ENCODE measurements around the gene WWC2.
"Not testable (repeated sequence)": the region's sequence is repeated elsewhere in the genome, so short reads cannot be mapped to it uniquely, and the experiment has no call there.

The WWC2 gene

DNA sequence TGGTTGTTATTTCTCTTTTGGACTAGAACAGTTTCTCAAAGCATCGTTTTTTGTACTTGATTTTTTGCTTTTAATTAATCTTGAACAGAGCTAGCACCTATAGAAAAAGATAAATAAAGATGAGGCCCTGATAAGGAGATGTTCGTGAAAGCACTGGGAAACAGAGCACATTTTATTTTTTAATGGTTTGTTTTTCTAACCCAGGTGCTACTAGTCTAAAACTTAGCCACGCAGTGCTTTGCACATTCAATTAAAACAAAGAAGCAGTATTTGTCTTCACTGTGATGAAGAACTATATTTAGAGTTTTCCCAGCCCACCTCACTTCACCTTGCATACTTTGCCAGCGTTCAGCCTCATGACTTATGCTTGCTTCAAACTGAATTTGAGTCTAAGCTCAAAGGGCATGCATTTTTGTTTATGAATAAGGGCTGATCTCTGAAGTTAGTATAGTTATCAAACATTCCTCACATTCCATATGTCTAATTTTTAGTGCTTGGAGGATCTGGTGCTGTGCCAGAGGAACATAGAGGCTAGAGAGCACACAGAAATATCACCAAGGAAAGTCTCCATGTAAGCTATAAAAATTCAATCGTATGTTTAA, 76.7 kb downstream of the WWC2 start:
- DNase-seq, result no peak

DNA sequence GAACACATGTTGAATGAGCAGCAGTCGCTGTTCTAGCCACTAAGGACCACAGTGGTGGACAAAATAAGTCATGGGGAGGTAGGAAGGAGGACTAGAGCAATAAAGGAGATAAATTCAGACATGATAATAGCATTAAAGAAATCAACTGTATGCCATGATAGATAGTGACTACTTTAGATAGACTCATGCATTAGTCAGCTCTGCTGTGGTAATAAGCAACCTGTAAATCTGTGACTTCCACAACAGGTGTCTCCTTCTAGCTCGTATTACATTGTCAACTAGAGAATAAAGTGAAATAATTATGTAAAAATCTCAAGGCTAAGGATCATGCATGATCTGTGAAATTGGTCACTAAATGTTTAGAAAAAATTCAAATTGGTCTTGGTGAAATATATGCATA, 77.9 kb downstream of the WWC2 start:
- DNase-seq, result no peak

DNA sequence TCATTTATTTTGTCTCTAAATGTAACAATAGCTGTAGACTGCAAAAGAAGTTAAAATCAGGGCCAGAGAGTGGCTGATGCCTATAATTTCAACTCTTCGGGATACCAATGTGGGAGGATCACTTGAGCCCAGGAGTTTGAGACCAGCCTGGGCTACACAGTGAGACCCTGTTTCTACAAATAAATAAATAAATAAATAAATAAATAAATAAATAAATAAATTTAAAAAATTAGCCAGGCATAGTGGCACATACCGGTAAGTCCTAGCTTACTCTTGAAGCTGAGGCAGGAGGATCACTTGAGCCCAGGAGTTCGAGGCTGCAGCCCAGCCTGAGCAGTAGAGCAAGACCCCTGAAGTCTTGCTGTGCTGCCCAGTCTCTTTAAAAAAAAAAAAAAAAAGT, 79.1 kb downstream of the WWC2 start:
- DNase-seq, result no peak

DNA sequence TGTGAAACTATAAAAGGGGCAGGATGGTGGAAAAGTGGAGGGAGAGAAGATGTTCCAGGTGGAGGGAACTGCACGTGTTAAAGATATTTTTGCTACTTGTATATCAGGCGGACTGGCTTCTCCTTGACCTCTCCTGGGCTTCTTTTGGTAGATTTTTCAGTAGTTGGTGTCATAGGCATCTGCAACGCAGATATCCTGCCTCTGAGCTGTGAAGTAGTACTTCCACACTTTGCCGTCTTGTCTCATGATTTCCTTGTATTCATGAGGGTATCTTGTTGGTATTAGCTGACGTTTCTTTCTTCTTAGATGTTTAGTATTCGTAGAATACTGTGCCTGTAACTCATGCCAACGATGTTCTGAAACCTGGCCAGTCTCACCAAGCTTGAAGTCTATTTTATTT, 81.0 kb downstream of the WWC2 start:
- no peak for DNase-seq

DNA sequence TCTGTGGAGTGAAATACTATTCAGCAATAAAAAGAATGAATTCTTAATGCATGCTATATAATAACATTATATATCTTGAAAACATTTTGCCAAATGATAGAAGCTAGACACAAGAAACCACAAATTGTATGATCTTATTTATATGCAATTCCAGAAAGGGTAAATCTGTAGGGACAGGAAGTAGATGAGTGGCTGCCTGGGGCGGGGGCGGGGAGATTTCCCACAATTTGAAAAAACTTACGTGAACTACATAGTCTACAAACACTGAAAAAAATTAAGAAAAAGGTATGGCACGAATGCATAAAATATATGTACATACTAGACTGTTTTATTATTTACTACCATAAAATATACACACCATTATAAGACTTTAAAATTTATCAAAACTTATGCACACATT, 81.6 kb downstream of the WWC2 start:
- no peak for DNase-seq

DNA sequence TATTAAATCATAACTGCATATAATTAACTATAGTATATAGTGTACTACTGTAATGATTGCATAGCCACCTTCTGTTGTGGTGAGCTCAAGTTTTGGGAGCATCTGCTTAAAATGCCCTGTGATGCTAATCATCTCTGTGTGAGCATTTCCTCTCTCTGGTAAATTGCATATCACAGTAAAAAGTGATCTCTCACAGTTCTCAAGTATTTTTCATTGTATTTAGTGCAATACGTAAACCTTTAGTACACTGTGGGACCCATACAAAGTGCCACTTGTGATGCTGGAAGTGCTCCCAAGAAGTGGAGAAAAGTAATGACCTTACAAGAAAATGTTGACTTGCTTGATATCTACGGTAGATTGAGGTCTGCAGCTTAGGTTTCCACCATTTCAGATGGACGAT, 82.0 kb downstream of the WWC2 start:
- DNase-seq, result no peak

DNA sequence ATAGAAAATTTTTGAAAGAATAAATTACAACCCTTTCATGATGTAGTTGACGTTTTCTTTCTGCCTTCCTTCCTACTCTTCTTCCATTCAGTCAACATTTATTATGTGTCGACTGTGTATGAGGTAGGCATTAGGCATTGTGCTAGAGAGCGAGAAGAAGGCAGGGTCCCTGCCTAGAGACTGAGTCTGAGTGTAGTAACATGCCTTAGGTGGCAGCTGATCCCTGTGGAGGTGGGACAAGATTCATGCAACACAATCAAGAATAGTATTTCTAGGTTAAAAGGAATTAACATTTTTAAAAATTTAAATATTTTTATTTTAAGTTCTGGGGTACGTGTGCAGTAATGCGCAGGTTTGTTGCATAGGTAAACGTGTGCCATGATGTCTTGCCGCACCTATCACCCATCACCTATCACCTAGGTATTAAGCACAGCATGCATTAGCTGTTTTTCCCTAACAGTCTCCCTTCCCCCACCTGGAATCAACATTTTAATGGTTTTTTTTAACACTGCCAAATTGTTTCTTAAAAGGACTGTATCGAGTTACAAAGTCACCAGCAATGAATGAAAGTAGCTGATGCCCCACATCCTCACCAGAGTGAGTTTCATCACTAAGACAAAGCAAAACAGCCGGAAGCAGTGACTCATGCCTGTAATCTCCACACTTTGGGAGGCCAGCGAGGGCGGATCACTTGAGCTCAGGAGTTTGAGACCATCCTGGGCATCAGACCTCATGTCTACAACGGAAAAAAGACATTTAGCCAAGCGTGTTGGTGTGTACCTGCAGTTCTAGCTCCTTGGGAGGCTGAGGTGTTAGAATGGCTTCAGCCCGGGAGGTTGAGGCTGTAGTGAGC, 84.0 kb downstream of the WWC2 start:
- DNase-seq, result no peak

DNA sequence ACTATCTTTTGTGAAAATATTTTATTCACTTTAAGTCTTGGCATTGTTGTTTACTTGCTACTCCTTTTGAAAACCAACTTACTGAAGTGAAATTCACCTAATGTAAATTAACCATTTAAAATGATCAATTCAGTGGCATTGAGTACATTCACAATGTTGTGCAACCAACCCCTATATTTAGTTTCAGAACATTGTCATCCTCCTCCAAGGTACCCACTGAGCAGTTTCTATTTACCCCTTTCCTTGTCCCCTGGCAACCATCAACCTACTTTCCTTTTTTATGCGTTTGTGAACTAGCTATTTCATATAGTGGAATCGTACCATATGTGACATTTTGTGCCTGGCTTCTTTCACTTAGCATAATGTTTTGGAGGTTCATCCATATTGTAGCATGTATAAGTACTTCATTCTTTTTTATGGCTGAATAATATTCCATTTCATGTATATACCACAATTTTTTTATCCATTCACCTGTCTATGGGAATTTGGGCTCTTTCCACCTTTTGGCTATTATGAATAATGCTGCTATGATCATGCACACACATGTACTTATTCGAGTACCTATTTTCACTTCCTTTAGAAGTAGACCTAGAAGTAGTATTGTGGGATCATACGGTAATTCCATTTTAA, 85.0 kb downstream of the WWC2 start:
- no peak for DNase-seq

DNA sequence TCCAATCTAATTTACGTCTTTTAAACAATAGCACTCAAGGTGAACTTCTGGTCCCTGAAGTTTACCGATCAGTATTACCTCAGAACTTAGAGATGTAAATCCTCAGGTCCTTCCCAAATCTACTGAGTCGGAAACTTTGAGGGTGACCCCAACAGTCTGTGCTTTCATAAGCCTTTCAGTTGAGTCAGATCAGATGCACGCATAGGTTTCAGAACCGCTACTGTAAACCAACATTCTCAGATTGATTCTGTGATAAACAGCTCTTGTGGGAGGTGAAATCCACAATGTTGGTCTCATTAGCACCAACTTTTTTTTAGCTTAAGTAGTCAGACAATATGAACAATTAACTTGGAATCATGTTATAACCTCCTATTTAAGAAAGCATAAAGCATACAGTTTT, 86.0 kb downstream of the WWC2 start:
- DNase-seq, result no peak

DNA sequence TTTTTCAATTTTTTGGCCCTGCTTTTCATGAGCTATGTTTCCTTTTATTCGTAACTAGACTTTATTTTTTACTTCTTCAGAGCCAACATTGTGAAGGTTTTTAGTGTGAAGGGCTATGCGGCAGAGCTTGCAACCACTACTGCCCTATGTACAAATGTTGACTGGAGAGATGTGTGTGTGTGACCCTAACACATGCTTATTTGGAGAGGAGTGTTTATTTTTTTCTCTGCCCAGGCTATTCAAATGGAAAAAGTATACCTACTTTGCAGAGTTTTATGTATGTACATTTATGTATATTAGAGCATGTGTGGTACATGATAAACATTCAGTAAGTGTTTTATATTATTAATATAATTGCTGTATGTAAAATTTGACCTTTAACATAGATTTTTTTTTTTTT, 86.5 kb downstream of the WWC2 start:
- DNase-seq, result no peak

DNA sequence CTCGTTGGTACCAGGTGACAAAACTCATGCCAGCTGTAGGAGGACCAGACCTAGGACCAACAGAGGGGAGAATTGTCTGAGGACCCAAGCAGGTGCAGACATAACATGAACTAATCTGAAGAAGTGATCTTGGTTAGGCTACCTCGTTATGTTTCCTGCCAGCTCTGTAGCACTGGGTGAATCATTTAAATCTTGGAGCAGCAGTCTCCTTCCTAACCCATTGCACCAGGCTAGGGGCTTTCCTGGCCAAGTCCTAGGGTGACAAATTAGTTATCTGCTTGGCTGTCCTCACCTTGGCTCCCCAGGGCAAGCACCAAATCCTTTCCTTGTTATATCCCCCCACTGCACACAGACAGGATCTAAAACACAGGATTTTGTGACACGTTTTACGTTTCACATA, 87.8 kb downstream of the WWC2 start:
- no peak for DNase-seq

DNA sequence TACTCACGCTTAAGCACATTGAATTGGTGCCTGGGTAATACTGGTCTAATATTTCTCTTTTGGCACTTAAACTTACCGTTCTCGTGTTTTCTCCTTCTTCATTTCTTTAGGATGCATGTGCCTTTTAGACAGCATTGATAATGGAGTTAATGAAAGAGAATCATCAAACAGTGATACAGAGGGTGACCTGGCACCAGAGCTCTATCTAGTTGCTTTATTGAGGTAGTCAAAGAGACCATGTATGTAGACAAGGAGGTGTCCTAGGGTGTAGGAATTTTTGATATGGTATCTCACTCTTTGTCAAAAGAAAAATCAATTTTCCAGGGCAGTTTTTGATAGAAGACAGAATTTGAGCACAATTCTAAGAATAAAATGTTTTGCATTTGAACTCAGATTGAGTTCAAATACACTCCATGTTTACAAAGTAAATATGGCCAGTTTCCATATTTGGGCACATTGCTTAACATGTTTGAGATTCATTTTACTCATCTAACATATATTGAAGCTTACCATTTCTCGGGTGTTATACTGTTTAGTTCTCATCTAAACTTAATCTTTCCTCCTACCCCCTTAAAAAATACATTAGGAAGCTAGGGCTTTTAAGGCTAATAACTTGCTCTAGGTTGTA, 92.0 kb downstream of the WWC2 start:
- DNase-seq, result no peak

DNA sequence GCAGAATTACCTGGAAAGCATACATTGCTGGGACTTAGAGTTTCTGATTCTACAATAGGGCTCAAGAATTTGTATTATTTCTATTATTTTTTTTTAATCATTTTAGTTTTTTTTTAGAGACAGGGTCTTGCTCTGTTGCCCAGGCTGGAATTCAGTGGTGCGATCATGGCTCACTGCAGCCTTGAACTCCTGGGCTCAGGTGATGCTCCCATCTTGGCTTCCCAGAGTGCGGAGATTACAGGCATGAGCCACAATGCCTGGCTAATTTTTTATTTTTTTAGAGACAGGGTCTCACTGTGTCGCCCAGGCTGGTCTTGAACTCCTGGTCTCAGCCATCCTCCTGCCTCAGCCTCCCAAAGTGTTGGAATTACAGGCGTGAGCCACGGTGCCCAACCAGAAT, 92.6 kb downstream of the WWC2 start:
- no peak for DNase-seq

DNA sequence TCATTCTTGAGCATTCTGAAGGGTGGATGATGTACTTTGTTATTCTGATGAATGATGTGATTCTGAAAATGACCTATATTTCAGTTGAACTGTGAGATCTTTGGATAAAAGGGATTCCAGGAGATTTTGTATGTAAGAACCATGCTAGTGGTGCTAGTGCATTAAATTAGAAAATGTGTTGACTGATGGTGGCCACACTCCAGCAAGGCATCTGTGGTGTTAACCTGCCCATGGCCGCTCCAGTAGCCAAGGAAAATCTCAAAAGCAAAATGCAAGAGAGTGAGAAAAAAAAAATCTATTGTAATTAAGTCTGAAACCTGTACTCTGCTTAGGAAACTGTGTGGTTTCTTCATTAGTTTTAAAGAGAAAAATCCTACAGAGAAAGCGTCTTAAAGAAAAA, 93.5 kb downstream of the WWC2 start:
- no peak for DNase-seq

DNA sequence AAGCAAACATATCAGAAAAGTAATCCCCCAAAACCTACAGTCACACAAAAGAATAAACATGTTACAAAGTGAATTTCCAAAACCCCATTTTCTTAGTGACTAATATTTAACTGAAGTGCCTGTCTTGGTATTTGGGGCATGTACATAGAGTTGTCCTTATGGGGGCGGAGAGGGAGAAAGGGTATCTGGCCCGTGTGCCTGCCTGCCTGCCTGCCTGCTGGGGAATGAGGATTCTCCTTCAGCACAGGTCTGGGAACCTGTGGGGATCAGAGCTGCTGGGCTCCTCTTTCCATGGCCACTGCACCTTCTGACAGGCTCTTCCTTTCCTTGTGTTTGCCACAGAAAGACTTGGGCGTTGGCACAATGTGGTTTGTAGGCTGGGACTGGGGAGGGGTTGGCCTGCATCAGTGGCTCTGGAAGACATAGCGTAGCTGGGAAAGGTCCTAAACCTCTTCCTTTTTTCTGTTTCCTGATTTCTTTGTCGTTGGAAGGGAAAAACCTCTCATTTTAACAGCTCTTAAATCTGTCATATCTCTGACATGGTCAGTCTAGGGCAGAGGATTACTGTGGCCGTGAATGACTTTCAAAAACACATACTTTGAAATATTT, 94.8 kb downstream of the WWC2 start:
- not testable (repeated sequence) for DNase-seq

DNA sequence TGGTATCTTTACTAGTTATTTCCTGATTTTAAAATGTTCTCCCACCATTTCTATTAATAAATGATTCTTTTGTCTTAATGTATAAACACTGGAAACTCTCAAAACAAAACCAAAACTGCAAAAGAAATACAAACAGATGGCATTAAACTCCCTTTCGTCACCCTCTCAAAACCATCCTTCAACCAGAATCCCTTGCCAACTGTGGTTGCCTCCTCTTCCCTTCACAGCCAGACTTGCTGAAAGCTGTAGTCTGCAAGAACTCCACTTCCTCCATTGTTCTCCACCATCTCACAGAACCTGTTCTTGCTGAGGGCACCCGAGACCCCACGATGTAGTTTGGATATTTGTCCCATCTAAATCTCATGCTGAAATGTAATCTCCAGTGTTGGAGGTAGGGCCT, 96.5 kb downstream of the WWC2 start:
- DNase-seq, result no peak

DNA sequence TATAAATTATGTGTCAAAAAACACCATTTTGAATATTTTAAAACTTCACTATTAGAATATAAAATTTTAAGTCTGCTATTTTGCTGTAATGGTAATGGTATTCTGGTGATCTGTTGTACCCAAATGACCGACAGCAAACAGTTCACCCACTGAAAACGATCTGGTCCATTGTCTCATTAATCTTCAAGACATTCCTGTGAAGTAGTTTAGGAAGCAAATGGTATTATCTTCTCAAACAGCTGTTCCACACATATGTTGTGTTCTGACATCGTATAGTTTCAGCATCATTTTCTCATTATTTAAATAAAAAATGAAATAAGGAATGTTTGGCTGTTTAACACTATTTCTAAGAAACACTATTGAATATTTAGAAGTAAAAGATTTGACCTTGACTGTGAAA, 98.1 kb downstream of the WWC2 start:
- DNase-seq, result no peak

DNA sequence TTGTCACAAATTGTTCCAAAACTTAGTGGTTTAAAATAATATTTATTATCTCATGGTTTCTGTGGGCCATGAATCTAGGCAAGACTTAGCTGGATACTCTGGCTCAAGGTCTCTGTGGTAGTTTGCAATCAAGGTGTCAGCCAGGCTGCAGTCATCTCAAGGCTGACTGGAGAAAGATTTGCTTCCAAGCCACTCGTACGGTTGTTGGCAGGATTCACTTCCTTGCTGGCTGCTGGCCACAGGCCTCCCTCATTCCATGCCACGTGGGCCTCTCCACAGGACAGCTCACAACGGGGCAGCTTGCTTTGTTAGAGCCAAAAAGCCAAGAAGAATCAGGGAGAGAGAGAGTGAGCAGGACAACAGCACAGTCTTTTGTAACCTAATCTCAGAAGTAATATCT, 101.4 kb downstream of the WWC2 start:
- no peak for DNase-seq

DNA sequence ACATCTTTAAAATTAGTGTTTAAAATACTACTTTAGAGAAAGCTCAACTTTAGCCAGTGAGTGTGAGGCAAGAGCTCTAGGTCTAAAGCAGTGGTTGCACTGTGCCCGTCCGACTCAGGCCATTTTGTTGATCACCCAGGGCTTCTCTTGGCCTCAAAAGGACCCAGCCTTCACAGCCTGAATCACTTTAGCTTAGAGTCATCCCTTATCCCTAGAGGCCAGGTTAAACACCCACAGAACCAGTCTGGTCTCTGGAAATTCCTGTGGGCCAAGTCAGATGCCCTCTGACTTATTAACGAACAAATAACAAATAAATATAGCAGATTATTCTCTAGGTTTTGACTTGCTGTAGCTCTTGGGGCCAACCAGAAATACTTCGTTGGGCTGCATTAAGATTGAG, 102.3 kb downstream of the WWC2 start:
- DNase-seq, result no peak

DNA sequence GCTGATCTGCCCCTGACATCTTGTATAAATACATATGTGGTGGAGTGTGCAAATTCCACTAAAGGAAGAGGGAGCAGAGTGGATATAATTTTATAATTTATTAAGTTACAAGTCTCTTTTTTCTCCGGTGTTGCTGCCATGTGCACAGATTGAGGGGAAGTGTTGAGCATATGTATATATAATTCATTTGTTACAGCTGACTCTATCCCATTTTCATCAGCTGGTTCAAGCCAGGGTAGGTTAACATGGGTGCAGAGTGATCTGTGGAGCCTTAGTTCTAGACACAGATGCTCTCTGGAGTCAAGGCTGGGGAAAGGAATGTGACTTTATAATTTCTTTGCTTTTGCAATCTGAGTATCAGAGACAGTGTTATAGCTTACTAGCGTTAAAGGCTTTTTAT, 103.5 kb downstream of the WWC2 start:
- DNase-seq, result no peak

DNA sequence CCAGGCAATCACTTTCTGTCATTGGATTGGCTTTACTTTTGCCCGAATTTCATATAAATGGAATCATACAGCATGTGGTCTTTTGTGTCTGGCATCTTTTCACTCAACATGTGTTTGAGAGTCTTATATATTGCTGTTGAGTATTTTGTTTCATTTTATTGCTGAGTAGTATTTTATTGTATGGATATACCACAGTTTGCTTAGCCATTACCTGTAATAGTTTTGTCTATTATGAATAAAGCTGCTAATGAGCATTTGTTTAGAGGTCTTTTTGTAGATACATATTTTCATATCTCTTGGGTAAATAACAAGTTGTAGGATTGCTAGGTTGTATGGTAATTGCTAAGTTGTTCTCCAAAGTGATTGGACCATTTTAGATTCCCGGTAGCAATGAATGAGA, 105.7 kb downstream of the WWC2 start:
- DNase-seq, result no peak

DNA sequence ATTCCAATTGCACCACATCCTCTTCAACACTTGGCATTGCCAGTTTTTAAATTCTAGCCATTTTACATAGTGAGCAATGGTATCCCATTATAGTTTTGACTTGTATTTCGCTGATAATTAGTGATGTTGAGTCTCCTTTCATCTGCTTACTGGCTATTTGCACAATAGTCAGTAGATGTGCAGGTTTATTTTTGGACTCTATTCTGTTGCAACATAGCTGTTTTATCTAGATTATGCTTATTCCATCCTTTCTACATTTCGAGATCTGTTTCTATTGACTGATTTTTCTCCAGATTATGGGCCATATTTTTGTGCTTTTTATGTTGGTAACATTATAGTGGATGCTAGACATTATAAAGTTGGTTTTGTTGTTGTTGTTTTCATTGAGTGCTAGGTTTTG, 106.1 kb downstream of the WWC2 start:
- DNase-seq, result no peak

DNA sequence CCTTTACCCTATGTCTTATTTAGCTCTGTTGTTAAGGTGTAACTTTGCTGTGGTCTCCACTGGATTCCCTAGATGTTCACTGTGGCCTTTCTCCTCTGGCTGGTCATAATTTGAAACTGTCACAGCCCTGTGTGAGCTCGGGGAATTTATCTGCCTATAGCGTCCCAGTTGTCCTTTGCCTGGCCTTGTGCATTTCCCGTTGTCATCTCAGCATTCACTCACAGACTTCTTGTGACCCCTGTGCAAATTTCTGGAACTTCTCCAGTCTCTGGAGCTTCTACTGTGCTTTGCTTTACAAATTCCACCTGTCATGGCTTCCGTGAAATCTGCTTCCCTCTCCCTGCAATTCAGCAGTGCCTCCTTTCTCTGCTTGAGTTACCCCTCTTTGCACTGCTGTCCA, 106.7 kb downstream of the WWC2 start:
- DNase-seq, result no peak

DNA sequence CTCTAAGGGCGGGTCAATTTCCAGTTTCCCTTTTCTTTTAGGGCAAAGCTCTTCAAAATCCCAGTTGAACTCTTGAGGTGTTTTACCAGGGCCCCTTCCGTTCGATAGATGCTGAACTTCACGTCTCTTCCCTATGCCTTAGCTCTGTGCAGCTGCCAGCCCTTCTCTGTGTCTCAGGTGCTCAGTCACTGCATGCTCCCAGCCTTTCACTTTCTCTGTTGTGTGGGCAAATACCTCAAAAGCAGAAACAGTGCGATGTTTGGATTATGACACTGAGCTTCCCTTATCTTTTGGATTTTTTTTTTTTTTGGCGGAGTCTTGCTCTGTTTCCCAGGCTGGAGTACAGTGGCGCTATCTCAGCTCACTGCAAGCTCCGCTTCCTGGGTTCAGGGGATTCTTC, 112.5 kb downstream of the WWC2 start:
- DNase-seq, result no peak
